Measurements from ENCODE around the gene PLVAP.

Gene PLVAP

DNA sequence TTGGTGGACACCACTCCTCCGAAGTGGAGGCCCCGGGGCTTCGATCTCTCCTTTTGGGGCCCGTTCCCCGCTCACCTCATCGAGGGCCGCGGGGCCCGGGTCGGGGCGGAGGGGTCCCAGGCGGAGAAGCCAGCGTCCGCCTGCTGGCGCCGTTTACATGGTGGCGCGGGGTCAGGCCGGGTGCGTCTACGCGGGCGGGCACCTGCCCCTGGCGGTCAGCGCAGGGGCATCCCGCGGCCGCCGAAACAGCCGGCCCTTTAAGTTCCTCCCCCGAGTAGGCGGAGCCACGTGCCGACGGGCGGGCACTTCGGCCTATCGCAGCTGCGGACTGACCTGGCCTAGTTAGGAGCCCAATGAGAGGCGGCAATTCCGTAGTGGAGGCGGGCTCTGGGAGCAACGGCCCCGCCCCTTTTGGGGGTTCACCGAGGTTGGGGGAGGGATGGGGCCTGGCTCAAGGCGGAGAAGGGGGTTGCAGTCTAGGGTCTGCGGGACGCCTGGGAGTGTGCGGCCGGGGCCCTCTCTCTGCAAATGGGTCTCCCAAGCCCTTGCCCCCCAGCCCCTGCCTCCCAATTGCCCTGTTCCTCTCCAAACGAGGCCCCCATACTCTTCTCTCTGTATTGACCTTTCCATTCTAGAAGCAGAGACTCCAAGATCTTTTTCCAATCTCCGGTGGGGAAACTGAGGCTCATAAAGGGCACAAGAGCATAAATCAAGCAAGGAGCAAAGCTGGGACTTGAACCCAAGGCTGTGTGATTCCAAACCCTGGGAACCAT is 73.8 kb downstream of the PLVAP start, which contains the start of gene ABHD8:
ABHD8 (minus strand) TSS at position 259 of the 773 bp plus-strand sequence. CDS start 1,809 bp downstream, outside the sequence.
- TF ChIP-seq, protein P1, sequence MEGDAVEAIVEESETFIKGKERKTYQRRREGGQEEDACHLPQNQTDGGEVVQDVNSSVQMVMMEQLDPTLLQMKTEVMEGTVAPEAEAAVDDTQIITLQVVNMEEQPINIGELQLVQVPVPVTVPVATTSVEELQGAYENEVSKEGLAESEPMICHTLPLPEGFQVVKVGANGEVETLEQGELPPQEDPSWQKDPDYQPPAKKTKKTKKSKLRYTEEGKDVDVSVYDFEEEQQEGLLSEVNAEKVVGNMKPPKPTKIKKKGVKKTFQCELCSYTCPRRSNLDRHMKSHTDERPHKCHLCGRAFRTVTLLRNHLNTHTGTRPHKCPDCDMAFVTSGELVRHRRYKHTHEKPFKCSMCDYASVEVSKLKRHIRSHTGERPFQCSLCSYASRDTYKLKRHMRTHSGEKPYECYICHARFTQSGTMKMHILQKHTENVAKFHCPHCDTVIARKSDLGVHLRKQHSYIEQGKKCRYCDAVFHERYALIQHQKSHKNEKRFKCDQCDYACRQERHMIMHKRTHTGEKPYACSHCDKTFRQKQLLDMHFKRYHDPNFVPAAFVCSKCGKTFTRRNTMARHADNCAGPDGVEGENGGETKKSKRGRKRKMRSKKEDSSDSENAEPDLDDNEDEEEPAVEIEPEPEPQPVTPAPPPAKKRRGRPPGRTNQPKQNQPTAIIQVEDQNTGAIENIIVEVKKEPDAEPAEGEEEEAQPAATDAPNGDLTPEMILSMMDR (IDR thresholded peaks at IDR 0.05; ENCODE audit: low read depth, low read length): peak; percentile 33
- DNase-seq (ENCODE audit: extremely low read depth, low read depth): peak; percentile 89

DNA sequence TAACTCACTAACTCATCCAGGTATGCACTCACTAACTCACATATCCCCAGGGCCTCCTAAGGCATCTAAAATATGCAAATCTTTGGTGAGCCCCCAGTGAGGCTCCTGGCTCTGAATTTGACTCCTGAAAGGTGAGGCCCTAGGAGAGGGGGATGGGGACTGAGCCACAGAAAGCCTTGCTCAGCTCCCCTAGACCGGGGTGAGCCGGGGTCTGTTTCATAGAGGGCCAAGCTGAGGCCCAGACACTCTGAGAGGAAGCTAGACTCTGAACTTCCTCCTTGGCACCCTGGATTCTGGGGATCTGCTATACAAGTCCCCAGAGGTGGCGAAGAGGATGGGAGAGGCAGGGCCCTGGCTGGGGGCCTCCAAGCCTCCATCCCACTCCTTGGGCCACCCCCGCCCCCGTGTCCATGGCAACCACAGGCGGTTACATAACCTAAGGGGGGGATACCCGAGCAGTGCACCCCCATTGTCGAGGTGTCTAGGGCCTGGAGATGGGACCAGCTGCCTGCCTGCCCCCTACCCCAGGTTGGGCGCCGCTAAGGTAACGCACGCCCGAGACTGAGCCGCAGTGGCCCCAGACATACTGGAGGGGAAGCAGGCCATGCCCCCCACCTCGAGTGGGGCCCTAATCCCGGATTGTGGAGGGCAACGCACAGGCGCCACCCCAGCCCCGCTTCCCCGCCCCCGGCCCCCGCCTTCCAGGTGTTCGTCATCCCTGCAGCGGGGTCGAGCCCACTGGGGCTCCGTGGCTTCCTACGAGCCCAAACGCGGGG is 74.6 kb downstream of the PLVAP start:
- TF ChIP-seq, protein P1 (IDR thresholded peaks at IDR 0.05; ENCODE audit: low read depth, low read length): no peak
- DNase-seq (ENCODE audit: extremely low read depth, low read depth): no peak

Measured in AG09319 (cell line).